Measurements from ENCODE around the gene ADCY3. TPM values are rescaled to one million over a fixed set of nuclear protein-coding genes. Genes with fewer than 3 reads are reported as not detected.

ADCY3 gene
- total and polyA plus RNA-seq, 7 donors: 9.2 to 15.2 (median 12.1) TPM

- H3K4me1 ChIP-seq: no peaks in the 10 kb centered on the region
- DNase-seq (no peak), ATAC-seq (no peak)
- no peak overlapping the region for H3K4me3 ChIP-seq
- no peaks in the 10 kb centered on the region for H3K9me3 ChIP-seq
- H3K36me3 ChIP-seq (ENCODE audit: insufficient read depth in 1 of 2, low read depth in 1 of 2): no peaks in the 10 kb centered on the region
- no peaks in the 10 kb centered on the region for H3K27me3 ChIP-seq (ENCODE audit: insufficient read depth in 3 of 3, low read length in 2 of 3)
- intact Hi-C loops (cut with DNase I): loop anchor here in 1 of 2 donors (10.0 kb wide), 1 partner anchor 1558 kb away; no protein-coding TSS in a partner anchor
- no peak for TF ChIP-seq CTCF (IDR thresholded peaks at IDR 0.05)
- H3K27ac ChIP-seq: no peak overlapping the region
- WGBS, 3 donors: 93 to 95% (median 95%) methylated on average over 6 of the region's 6 CpGs
Measured at GRCh38 chr2:24866946-24867345, 53.1 kb downstream of the ADCY3 start.

- H3K27me3 ChIP-seq (ENCODE audit: insufficient read depth in 3 of 3, low read length in 2 of 3): no peaks in the 10 kb centered on the region
- no peak for TF ChIP-seq CTCF (IDR thresholded peaks at IDR 0.05)
- no peaks in the 10 kb centered on the region for H3K4me1 ChIP-seq
- H3K9me3 ChIP-seq: no peaks in the 10 kb centered on the region
- DNase-seq (no peak), ATAC-seq (no peak)
- intact Hi-C loops (cut with DNase I): loop anchor here in 1 of 2 donors (10.0 kb wide), 1 partner anchor 1561 kb away; no protein-coding TSS in a partner anchor
- no peaks in the 10 kb centered on the region for H3K36me3 ChIP-seq (ENCODE audit: insufficient read depth in 1 of 2, low read depth in 1 of 2)
- no peak overlapping the region for H3K4me3 ChIP-seq
- H3K27ac ChIP-seq: no peak overlapping the region
- WGBS, 3 donors: 85 to 91% (median 86%) methylated on average over 3 of the region's 3 CpGs
Measured at GRCh38 chr2:24863641-24864040, 56.4 kb downstream of the ADCY3 start.

- intact Hi-C loops (cut with DNase I): loop anchor here in 1 of 2 donors (10.0 kb wide), 1 partner anchor 1563 kb away; no protein-coding TSS in a partner anchor
- Histone ChIP-seq H3K27ac (no peak overlapping the region), H3K27me3 (ENCODE audit: insufficient read depth in 3 of 3, low read length in 2 of 3) (no peaks in the 10 kb centered on the region), H3K36me3 (ENCODE audit: insufficient read depth in 1 of 2, low read depth in 1 of 2) (no peaks in the 10 kb centered on the region), H3K4me3 (no peak overlapping the region), H3K9me3 (no peaks in the 10 kb centered on the region), H3K4me1 (no peaks in the 10 kb centered on the region)
- 78 to 85% (median 78%) methylated on average over 11 of the region's 11 CpGs for WGBS, 3 donors
- DNase-seq (no peak), ATAC-seq (peak in 3 of 4 donors; percentile 38 to 50 (median 50))
- TF ChIP-seq CTCF (IDR thresholded peaks at IDR 0.05): no peak
Measured at GRCh38 chr2:24861500-24861899, 58.5 kb downstream of the ADCY3 start.

- intact Hi-C loops (cut with DNase I): loop anchor here in 1 of 2 donors (10.0 kb wide), 1 partner anchor 1564 kb away; no protein-coding TSS in a partner anchor
- WGBS, 3 donors: 93 to 97% (median 94%) methylated on average over 7 of the region's 7 CpGs
- no peak overlapping the region for H3K4me3 ChIP-seq
- no peaks in the 10 kb centered on the region for H3K27me3 ChIP-seq (ENCODE audit: insufficient read depth in 3 of 3, low read length in 2 of 3)
- TF ChIP-seq CTCF (IDR thresholded peaks at IDR 0.05): no peak
- H3K4me1 ChIP-seq: no peaks in the 10 kb centered on the region
- no peak for ATAC-seq
- H3K36me3 ChIP-seq (ENCODE audit: insufficient read depth in 1 of 2, low read depth in 1 of 2): no peaks in the 10 kb centered on the region
- no peaks in the 10 kb centered on the region for H3K9me3 ChIP-seq
- DNase-seq: no peak
- H3K27ac ChIP-seq: no peak overlapping the region
Measured at GRCh38 chr2:24860631-24861030, 59.4 kb downstream of the ADCY3 start.

Measured in psoas muscle (tissue), 8 donors.